Activated T-cell treated with anti-CD3 and anti-CD28 coated beads, Interleukin-2, amount 50 U/mL, for 48 hours (primary cell): ENCODE results near the gene C22orf23.

Experiments
- DNase-seq, 2 experiments: peaks; one replicate each; pipeline ENCODE4 v3.0.0-alpha.2; 2020

Gene C22orf23

DNA sequence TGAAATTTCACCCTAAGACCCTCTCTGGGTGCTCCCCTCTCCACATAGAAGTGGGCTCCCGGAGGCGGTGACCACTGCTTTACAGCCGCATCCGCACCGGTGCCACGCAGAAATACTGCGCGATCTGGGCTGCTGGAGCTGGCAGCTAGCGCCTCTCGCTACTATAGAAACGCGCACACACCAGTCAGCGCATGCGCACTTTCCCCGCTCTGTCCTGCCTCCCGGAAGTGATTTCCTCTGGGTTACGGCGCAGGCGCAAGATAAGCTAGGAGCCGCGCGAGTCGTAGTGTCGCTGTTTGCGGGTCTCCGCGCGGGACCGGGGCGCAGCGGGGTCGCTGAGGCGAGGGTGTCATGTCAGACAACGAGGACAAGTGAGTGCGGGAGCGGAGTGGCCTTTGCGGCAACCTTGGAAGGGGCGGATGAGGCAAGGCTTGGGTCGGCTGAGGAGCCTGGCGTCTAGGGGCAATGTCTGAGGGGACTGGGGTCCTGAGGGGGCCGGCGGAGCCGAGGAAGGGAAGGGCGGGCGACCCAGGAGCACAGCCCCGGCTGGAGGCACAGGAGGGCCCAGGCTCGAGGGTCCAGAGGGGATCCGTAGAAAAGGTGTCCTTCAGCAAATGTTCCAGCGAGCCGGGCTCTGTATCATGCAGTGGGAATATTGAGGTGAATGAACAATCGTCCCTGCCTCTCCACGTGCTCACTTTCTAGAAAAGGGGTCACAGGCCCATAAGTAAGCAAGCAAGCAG lies at the start of gene C22orf23, which contains the start of gene POLR2F:
C22orf23 (minus strand) TSS at position 165 of the 743 bp plus-strand sequence. CDS start 452 bp downstream, outside the sequence.
POLR2F (plus strand) TSS at position 263 of the 743 bp plus-strand sequence; CDS start at position 352, 89 bp downstream.
- DNase-seq = peak; percentile 96 to 97

DNA sequence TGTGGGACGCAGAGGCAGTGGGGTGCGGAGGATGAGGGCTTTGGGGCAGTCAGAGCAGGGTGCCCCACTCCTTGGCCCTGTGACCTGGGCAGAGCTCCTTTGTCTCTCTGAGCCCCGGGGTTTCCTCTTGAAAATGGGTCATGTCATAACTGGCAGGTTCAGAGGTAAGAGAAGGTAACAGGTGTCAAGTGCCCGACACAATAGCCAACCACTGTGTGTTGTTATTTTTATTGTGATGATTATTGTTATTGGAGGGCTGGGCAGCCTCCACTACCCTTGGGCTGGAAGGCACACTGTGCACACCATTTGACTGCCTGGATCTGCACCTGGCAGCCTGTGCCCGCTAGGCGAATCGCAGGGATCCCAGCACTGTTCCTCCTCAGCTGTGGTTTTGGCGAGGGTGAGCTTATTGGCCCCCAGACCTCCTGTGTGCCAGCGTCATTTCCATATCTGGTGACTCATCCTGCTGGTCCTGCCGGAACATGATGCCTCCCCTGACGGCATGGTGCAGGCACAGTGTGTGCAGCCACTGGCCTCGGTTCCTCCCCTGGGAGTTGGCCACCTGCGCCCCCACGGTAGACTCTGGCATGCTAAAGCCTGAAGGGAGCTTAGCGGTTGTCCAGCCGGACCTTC lies 46.4 kb upstream of the C22orf23 start:
- peak in 1 of 2 experiments; percentile 21 for DNase-seq

DNA sequence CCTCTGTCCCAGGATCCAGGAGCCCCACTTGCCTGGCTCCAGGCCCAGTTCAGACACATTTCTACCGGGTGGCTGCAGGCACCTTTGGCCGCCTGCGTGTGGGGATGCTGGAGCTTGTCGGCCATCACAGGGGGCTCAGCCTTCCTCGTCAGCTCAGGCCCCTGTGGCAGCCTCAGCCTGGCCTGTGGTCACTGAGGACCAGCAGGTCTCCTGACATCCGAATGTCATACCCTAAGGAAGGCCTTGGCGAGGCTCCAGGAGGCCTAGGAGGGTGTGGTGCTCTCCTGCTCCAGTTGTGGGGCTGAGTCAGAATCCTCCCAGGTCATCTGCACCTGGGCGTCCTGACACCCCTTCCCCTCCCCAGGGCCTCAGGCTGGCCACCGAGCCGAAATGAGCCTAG lies 45.8 kb upstream of the C22orf23 start:
- DNase-seq = no peak

DNA sequence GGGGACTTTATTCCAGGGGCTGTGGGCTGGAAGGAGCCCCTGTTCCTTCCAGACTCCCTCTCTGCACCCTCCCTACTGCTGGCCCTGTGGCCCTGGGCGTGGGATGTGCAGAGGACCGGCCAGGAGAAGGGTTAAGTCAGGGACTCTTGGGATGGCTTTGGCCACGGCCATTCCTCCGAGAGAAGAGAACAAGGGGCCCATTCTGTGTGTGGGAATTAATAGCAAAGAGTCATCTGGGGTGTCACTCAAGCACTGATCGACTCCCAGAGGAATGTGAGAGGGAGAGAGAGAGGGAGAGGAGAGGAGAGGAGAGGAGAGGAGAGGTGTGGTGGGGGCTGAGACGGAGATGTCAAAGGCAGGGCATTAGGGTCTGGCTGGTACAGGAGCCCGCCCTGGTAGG lies 45.1 kb upstream of the C22orf23 start:
- no peak for DNase-seq

DNA sequence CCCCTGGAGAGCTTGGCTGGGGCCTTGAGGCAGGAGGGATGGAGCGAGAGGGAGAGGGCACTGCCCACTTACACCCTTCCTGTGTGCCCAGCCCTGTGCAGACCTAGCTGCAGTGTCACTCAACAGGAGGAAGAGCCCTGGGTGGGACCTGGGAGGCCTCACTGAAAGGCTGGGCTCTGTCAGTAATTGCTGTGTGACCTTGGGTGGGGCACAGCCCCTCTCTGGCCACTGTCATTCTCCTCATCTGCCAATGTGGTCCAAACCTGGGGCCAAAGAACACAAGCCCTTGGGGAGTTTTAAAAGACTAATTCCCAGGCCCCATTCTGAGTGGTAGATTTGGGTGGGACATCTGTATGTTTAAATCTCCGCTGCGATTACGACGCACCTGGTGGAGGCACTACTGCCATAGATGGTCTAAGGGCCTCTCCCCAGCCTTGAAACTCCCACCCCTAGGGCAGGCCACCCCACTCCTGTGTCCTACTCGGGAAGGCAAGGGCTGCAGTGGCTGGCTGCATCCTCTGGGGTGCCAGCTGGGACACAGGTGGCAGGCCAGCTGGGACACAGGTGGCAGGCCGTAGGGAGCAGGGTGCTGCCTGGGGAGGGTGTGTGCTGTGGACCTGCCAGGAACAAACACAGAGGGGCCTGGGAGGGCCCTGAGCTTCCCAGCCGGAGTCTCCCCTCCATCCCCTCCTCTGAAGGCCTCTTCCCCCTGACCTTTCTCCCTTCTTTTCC lies 43.3 kb upstream of the C22orf23 start:
- DNase-seq = no peak

DNA sequence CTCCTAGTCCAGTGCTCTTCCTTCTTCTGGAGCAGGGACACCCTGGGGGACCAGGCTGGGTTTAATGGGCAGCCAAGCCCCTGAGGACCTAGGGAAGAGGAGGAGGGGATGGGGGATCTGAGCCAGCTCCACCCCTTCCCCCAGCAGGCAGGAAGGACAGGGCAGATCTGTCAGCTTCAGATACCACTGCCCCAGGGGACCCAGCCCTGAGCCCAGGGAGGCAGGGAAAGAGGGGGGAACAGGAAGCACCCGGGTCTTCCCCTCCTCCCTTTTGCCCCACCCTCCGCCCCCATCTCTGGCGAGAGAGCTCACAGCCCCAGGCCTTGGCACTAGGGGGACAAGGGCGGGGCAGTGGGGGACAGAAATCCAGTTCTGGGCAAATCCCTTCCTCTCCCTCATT lies 42.7 kb upstream of the C22orf23 start:
- no peak for DNase-seq

DNA sequence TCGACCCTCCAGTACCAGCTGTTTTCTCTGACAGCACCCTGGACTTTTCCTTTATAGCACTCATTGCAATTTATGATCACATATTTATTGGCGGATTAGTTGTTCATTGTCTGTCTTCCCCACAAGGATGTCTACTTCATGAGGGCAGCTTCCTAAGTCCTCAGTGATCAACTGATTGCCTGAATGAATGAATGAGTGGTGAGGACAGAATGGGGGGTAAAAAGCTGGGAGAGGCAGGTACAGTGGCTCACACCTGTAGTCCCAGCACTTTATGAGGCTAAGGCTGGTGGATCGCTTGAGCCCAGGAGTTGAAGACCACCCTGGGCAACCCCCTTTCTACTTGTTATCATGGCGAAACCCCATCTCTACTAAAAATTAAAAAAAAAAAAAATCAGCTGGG lies 42.1 kb upstream of the C22orf23 start:
- no peak for DNase-seq

DNA sequence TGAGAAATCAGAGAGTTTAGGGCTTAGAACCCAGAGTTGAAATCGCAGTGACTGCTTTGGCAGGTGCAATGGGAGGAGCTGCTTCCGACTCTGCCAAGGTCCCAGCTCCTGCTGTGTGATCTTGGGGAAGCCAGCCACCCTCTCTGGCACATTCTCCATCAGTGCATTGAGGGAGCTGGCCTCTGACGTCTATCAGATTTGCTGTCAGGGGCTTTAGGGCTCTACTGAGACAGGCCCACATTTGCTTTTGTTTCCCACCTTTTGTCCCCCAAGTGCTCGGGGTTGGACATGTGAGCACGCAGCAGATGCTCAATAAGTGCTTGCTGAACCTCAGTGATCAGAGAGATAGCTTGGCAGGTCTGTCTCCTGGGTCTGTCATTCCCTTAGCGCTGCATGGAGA lies 41.6 kb upstream of the C22orf23 start:
- DNase-seq = no peak

DNA sequence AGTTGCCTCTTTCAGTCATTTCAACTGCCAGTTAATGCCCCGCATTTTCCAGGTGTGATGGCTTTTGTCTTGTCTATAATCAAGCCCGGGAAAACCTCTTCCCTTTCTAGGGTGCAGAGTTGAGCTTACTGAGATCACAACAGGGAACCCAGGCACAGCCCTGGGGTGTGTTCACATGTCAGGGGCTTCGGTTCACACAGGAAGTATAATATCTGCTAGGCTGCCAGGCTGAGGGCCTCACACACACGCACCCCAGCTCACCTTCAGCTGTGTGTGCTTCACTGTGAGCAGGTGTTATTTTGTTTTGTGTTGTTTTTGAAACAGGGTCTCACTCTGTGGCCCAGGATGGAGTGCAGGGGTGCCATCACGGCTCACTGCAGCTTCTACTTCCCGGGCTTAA lies 40.6 kb upstream of the C22orf23 start:
- no peak for DNase-seq

DNA sequence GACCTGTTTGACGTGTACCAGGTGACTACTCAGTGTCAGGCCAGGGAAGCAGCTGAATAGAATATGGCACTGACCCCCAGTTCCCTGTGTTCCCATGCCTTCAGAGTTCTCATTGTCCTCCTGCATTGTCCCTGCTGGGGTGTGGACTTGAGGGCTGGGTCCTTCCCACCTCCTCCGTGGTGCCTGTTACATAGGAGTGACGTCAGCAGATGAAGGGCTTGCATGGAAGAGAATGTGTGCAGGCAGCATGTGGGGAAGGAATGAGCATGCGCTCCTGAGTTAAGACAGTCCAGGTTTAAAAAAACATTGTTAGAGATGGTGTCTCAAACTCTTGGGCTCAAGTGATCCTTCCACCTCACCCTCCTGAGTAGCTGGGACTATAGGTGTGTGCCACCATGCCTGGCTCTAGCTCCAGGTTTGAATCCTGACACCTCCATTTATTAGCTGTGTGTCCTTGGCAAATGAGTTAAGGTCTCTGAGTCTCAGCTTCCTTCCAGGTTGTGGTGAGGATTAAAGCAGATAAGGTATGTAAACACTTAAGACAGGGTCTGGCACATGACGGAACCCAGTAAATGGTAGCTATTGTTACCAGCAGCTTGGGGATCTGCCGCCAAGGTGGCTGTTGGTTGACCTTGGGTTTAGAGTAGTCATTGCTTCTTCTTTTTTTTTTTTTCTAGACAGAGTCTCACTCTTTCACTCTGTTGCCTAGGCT lies 38.5 kb upstream of the C22orf23 start:
- no peak for DNase-seq

DNA sequence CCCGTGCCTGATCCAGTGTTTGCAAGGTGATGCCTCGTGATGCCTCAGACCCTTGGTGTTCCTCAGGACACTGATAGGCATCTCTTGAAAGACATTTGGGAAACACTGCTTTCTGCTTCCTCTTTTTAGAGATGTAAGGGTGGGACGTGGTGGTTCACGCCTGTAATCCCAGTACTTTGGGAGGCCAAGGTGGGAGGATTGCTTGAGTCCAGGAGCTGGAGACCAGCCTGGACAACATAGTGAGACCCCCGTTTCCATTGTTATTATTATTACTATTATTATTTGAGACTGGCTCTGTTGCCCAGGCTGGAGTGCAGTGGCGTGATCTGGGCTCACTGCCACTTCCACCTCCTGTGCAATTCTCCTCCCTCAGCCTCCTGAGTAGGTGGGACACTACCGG lies 37.5 kb upstream of the C22orf23 start:
- no peak for DNase-seq

DNA sequence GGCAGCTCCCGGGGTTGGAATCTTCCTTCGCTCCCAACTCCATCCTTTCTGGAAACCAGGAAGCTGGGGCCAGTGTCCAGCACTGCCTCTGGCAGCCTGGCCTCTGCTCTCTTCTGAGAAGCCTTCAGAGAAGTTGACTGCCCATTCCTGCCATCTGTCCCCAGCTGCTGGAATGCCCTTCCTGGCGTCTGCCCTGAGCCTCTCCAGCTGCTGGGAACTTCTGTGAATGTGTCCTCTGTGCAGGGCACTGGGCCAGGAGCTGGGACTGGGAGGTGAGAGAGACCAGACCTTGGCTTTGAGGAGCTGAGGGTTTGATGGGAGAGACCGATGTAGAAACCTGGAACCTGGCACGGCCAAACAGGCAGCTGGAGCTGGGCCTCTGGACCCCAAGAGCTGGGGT lies 36.9 kb upstream of the C22orf23 start:
- no peak for DNase-seq

DNA sequence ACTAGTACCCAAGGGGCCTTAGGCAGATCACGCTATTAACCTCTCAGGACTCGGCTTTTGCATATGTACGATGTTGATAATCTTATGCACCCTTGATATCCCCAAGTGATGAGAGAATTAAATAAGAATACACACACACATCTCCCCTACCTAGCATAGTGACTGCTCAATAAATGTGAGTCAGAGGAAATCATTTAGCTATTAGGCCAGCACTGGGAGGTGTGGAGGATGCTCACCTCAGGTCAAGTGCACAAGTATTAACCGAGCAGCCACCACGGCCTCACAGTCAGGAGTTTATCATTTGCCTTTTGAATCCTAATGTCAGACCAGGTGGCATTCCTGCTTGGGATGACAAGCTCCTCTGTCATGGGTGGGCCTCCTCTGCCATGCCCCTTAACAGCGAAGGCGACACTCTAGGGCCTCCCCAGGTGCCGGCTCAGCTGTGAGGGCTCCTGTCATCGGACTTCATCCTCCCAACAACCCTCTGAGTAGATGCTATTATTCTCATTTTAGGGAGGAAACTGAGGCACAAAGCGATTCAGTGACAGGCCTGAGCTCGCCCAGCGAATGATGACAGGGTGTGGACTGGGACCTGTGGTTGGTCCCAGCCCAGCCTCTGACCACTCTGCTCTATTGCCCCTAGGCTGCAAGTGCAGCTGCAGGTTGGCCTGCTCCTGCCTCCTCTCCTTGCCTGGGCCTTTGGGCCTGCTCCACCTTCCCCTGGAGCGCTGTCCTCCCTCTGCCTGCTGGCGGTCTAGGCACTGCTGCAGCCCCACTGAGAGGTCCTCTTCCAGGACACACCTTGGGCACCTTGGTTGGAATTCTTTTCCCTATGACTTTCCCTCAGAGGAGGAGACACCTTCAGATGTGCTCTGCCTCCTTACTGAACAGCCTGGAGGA lies 36.0 kb upstream of the C22orf23 start:
- no peak for DNase-seq

DNA sequence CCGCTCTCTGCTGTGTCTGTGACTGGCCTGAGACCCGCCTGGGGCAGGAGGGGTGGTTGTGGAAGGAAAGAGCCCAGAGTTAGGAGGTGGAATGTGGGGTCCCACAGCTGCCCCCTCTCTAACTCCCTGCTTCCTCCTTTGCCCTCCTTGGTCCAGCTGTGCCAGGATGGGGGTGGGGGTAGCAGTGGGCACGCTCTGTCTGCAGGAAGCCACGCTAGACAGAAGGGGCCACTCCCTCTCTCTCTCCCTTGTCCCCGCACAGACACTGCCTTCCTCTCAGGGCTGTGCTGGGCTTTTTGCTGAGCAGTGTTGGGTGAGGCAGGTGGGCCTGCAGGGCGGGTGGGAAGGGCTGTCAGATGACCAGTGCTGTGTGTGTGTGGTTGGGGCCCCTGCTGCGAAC lies 33.0 kb upstream of the C22orf23 start:
- no peak for DNase-seq

DNA sequence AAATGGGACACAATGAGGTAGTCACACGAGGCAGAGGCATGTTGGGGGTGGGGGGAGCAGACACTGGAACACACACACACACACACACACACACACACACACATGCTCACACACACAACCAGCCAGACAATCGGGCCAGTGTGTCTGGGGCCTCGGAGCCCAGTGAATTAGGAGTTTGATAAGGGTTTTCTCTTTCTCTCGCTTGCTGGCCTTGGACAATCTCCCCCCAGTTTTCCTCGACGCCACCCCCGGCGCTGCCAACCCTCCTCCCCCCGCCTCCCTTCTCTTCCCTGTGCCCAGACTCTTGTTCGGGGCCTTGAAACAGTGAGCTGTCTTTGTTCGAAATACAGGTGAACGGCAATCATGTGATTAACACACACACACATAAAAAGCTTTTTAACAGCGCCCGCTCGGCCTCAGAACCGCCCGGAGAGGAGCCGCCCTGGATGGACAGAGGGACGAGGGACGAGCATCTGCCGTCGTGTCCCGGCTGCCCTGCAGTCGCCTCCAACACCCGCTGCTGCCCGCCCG lies 32.4 kb upstream of the C22orf23 start:
- DNase-seq = no peak

DNA sequence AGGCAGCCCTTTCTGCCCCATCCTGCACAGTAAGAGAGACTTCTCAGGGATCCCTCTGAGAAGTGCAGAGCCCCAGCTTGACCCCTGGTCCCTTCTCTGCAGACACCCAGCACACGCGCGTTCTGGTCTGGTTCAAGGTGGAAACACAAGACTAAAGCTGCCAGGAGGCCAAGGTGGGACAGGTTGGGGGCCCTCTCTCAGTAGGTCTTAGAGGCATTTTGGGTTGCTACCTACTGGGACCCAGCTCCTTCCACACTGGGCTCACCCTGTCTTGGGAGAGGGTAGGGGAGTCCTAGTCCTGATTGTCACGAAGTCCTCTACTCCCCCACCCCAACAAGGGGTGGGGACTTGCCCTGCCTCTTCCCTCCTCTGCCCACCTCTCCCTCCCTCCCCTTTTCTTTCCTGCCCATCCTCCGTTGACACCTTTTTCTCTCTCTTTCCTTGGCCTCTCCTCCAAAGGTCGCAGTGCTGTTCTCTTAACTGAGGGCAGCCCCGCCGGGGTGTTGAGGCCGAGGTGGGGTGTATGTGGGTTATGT lies 31.7 kb upstream of the C22orf23 start:
- DNase-seq = no peak

DNA sequence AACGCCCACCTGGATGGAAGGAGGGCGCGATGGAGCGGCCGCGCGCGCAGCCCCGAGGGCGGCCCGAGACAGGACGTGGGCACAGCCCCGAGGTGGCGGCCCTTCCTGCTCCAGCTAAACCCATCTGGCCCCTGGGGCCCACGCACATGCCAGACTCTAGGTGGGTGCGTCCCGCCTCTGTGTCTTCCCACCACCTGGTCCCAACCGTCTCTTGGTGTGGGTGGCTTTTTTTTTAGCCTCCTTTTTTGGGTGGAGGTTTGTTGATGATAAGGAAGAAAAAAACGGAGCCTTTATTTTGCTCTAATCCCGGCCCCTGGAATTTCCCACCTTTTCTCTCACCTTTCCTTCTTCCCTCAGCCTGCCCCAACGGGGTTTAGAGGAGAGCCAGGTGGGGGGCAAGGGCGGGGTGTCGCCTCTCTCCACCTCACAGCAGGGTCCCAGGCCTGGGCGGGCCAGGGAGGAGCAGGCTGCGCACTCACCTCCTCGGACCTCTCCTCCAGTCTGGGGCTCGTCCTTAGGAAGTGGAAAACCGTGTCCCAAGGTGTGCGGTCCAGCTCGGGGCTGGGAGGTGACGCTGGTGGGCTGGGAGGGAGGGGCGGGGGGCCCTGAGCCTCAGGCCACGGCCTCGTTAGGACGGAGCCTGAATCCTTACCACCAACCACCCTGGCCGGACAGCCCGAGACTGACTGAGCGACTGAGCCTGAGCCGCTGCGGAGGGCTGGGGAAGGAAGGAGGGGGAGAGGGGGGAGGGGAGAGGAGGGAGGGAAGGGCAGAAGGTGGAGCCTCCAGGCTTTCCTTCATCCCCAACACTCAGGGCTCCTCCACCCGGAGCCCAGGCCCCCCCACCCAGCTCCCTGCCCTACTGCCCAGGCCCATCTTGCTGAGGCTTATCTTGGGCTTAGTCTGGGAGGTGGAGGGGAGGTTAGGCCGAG lies 30.7 kb upstream of the C22orf23 start, which contains the start of gene SOX10:
SOX10 (minus strand) TSS at position 696 of the 932 bp plus-strand sequence. CDS start 771 bp downstream, outside the sequence.
- no peak for DNase-seq

DNA sequence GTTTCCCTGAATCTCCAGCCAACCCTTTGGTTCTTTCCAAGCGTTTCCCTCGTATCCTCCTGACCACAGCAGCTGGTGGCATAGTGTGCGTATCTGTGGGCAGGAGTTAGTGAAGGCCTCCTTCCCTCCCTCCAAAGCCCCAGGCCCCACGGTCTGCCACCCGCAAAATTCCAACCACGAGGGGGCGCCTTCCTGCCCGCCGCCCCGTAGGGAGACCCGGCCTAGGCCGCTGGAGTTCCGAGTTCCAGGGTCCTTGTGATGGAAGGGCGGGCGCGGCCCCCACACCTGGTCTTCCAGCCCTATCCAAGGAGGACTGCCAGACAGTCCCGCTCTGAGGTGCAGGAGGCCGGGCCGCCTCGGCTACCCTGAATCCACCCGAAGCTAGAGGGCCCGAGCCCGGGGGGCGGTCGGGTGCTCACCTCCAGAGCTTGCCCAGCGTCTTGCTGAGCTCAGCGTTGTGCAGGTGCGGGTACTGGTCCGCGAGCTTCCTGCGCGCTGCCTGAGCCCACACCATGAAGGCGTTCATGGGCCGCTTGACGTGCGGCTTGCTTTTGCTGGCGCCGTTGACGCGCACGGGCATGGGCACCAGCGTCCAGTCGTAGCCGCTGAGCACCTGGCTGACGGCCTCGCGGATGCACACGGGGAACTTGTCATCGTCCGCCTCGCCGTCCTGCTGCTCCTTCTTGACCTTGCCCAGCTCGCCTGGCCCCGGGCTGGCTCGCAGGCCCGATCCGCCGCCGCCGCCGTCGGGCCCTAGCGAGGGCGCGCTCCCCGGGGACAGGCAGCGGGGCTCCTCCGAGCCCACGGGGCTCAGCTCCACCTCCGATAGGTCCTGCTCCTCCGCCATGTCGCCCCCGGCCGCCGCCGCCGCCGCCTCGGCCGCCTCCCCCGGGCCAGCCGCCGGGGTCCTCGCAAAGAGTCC lies 29.8 kb upstream of the C22orf23 start:
- no peak for DNase-seq
